Stimulated activated CD4-positive, alpha-beta T cell treated with anti-CD3 and anti-CD28 coated beads, Interleukin-1b, Interleukin-23, amount 100 ng/mL, for 48 hours (primary cell): Measurements from ENCODE around the gene FAM168A.
A peak's percentile ranks its signal among the peaks of the same experiment; 100 is the strongest.

Source experiments
- DNase-seq: peaks from one replicate; pipeline ENCODE4 v3.0.0-alpha.2; 2020

FAM168A gene

DNA sequence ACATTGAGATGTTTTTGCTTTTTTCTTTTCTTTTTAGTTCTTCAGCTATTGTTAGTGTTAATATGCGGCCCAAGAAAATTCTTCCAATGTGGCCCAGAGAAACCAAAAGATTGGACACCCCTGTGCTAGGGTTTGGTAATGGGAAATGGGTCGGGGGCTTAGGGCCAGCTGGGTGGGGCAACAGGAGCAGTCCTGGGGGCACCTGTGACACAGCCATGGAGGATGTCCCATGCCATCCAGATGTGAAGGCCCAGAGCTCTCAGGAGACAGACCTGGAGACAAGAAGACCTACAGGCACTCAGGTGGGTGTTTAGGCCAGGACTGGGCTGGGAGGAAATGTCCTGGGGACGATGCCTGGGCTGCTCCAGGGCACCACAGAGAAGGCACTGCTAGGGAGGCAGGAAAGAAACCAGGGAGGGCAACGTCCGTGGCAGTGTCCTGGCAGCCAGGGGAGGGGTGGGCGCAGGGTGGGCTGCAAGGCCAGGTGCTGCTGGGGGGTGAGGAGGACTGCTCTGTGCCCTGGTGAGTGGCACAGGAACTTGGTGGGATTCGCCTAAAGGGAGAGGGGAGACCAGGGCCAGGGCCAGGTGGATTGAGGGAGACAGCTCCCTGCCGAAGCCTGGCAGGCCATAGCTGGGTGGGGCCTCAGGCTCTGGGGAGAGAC, 200.3 kb downstream of the FAM168A start:
- DNase-seq: no peak

DNA sequence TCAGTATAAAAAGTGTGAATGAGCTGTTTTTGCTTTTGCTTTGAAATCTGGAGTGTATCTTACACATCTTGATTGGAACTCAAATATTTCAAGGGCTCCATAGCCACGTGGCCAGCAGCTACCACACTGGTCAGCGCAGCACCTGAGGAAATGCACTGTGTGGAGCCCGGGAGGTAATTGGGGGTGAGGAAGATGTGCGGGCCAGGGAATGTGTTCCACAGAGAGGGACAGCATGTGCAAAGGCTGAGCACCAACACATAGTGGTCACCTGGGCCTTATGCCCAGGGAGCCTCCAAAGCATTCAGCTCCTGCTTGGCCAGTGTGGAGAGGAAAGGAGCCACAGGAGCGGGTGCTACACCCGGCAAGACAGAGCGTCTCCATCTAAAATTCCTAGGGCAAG, 200.9 kb downstream of the FAM168A start:
- no peak for DNase-seq

DNA sequence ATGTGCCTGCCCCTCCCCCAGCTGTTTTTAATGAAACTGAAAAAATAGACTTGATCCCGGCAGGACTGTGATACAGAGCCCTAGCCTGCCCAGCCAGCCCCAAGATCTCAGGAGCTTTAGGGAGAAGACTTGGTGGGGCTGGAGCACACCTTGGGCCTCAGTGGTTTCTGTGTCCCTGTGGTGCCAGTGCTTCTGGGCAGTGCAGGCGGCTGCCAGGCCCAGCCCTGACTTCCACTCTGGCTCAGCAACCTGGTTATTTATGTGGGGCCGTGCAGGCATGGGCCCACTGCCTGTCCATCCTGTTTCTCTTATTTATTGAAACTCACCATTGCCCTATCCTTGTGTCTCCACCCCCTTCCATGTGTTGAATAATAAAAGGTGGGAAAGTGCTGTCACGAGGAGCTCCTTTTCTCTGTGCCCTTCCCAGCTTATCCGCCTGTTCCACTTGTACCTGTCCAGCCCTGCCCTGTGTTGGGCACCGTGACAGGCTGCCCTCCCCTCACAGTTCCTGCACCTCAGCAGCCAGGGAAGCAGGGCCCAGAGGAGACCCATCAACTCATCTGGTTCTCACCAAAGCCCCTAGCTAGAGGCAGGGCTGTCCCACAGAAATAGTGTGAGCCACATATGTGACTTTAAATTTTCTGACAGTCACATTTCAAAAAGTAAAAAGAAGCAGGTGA, 201.5 kb downstream of the FAM168A start:
- DNase-seq: no peak

DNA sequence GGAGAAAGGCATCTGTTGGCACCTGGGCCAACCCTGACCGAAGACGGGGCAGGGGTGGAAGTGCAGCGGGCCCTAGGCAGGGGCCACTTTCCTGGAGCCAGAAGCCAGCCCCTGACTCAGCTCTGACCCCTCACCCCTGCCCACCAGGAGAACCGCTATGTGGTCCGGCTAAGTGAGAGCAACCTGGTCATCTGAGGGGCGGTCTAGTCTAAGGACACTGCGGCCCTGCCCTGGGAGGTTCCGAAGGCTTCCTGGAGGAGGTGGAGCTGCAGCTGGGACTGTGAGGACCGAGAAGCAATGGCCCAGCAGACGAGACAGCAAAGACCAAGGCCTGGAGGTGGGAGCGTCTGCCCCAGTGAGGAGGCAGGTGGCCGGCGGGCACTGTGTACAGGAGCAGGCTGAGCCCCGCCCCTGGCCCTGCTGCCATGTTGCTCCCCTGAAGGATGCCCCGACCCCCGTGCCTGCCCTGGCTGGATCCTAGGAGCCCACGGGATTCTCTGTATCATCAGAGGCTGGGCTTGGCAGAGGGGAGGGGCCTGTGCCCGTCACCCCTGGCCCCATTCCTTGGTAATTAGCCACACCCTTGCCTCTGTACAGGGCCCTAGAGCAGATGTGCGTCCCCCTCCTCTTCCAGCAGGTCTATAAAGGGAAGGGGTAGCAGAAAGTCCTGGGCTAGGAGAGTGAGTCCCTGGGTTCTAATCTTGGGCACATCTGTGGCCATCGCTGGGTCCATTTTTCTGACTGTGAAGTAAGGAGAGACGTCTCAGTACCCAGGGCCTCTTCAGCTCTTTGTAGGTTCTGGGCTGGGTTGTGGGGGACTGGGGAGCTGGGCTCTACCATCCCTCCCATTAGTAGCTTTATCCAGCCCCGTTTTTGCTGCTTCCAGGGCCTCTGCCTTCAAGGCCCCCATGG, 202.4 kb downstream of the FAM168A start:
- no peak for DNase-seq

DNA sequence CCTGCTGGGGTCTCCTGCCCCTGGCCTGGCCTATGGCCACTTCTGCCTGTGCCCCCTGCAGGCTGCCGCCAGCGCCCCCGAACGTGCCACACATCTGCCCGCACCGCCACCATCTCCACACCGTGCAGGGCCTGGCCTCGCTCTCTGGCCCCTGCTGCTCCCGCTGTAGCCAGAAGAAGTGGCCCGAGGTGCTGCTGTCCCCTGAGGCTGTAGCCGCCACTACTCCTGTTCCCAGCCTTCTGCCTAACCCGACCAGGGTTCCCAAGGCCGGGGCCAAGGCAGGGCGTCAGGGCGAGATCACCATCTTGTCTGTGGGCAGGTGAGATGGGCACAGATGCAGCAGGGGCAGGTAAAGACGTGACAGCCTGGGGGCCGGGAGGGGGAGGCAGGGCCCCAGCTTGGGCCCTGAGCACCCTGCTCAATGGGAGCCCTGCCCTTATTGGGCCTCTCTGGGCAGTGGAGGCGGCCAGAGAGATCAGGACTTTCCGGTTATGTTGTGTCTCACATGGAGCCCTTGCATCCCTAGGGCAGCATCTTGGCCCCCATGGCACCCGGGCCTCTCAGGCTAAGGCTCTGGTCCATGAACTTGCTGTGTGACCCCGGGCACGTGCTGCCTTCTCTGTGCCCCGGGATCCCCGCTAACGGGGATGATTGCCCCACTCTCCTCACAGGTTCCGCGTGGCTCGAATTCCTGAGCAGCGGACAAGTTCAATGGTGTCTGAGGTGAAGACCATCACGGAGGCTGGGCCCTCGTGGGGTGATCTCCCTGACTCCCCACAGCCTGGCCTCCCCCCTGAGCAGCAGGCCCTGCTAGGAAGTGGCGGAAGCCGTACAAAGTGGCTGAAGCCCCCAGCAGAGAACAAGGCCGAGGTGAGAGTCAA, 203.3 kb downstream of the FAM168A start:
- DNase-seq: no peak

DNA sequence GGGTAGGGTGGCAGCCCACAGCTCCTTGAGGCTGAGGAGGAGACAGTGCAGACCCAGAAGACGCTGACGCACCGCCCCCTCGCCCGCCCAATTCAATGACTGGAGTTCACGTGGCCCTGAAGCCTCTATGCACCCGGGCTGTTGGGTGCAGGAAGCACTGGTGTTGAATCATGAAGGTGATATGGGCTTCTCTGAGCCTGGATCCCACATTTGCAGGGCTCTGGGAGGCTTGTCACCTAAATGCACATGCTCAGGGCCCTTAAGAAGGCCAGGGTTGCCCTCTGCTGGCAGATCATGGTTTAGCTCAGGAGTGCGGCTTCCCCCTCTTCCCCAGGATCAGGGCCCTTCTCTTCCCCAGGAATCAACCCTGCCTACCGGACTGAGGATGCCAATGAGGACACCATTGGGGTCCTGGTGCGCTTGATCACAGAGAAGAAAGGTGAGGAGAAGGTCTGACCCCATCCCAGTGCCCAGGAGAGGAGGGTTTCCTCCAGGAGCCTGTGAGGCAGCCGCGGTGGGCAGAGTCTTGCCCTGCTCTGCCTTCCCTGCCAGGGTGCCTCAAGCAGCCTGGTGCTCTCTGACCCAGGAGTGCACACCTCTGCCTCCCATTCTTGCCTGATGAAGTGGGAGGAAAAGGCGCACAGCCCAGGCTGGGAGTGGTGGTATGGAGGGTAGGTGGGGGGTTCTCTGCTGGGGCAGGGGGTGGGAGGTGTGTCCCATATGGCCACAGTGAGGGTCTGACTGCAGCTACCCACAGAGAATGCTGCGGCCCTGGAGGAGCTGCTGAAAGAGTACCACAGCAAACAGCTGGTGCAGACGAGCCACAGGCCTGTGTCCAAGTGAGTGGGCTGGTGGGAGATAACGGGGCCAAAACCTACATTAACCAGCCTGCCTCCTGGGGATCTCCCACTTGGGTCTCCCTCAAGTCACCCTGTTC, 204.2 kb downstream of the FAM168A start:
- peak; percentile 59 for DNase-seq

DNA sequence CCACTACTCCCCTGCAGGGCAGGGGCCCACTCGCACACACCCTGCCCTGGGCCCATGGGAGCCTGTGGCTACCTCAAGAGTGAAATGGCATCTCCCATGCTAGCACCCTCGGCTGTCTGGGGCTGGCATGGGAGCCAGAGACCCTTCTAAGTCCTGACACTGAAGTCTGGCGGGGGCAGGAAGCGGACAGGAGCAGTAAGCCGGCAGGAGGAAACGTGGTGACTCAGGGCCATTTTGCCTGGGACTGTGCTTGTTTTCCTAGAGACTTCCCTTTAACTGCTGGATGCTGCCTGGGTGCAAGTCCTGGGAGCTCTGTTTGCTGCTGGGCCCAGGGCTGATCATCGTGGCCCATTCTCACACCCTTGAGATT, 204.9 kb downstream of the FAM168A start:
- DNase-seq: no peak

DNA sequence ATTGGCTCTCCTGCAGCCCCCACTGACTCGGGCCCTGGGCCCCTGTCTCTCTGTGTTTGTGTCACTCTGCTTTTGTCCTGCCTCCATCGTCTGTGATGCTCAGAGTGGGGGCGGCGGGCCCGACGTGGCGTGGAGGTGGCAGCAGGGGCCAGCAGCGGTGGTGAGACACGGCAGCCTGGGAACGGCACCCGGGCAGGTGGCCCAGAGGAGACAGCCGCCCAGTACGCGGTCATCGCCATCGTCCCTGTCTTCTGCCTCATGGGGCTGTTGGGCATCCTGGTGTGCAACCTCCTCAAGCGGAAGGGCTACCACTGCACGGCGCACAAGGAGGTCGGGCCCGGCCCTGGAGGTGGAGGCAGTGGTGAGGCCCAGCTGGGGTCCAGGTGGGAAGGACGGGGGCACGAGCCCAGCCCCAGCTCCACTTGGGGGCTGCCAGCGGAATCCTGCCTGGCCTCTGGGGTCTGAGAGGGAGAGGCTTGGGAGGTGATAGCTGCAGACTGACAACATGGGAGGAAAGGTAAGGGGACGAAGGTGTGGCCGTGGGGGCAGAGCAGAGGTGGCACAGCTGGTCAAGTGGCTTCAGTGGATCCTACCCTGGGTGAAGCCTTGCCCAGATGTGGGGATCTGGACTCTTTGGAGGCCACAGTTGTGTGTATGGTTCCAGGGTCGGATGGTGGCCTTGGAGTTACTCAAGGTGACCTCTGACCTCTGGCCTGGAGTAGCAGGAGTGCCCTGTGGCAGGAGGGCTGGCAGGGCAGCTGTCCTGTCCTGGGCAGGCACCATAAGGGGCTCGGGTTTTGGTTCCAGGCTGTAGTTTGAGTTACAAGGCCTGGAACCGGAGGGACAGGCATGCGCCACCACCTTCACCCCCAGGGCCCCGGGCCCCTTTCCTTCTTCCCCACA, 205.6 kb downstream of the FAM168A start:
- DNase-seq: no peak

DNA sequence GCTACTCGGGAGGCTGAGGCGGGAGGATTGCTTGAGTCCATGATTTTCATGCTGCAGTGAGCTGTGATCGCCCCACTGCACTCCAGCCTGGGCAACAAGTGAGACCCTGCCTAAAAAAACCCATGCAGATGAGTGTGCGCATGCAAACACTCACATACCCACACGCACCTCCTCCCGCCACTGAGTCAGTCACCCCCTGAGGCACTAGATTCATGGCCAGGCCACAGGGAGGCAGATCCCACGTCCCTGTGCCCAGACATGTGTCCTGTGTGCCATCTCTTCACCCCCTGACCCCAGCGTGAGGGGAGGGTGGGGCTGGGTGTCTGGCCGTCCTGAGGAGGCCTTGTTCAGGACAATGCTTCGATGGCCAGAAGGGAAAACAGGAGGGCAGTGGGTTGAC, 206.2 kb downstream of the FAM168A start:
- no peak for DNase-seq

DNA sequence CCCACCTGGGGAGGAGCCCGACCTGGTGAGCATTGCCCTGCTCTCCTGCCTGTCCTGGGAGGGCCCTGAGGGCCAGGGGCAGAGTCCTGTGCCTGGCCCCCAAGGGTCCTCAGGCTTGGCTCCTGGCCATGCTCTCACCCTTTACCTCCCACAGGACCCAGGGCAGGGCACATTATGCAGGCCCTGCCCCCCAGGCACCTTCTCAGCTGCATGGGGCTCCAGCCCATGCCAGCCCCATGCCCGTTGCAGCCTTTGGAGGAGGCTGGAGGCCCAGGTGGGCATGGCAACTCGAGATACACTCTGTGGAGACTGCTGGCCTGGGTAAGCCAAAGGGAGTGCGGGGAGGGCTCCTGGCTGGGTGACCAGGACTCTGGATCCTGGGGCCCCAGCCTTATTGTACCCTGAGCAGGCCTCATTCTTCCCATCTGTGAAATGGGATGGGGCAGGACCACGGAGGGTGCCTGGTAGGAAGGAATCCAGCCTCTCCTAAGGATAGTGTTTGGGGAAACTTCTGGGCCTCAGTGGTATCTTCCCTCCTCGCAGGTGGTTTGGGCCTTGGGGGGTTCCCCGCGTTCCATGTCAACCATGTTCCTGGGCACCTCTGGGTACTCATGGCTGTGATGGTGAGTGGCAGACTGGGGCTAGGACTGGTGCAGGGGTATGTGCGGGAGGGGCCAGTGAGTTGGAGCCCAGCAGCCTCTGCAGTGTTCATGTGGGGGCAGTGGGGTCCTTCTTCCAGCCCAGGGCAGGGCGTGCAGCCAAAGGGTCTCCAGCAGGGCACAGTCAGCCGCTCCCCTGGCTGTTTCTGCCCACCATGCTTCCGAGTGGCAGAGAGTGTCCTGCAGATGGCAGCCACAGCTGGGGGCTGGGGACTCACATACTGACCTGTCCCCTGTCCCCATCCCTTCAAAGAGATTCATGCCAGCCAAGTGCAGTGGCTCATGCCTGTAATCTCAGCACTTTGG, 207.0 kb downstream of the FAM168A start:
- no peak for DNase-seq

DNA sequence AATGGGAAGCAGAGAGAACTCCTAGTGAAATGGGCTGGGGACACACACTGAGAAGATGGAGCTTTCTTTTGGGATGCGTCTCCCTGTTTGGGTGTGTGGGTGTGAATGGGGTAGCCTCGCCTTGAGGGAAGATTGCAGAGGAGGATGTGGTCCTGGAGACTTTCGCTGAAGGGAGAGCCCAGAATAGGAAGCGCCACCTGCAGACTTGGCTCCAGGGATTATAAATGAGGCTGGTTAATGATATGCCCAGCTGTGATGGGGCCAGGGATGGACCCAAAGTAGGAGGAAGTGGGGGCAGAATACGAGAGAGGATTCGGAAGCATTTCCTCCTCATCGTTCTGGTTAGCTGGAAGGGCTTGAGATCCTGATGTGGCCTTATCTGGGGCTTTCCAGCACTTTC, 208.0 kb downstream of the FAM168A start:
- no peak for DNase-seq

DNA sequence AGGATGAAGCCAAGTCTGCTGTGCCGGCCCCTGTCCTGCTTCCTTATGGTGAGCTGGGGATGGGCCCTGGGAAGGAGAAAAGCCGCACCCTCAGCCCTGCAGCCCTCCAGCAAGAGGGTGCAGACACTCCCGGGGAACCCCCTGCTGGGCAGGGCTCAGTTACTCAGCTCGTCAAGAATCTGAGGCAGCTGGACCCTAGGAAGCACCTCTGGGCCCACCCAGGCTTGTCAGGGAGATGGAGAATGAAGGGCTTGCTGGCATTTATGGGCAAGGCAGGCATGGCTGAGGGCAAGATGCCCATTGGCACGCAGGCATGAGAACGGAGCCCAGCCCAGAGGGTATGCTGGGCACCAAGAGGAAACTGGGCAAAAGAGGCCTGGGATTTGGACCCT, 208.8 kb downstream of the FAM168A start:
- DNase-seq: no peak

DNA sequence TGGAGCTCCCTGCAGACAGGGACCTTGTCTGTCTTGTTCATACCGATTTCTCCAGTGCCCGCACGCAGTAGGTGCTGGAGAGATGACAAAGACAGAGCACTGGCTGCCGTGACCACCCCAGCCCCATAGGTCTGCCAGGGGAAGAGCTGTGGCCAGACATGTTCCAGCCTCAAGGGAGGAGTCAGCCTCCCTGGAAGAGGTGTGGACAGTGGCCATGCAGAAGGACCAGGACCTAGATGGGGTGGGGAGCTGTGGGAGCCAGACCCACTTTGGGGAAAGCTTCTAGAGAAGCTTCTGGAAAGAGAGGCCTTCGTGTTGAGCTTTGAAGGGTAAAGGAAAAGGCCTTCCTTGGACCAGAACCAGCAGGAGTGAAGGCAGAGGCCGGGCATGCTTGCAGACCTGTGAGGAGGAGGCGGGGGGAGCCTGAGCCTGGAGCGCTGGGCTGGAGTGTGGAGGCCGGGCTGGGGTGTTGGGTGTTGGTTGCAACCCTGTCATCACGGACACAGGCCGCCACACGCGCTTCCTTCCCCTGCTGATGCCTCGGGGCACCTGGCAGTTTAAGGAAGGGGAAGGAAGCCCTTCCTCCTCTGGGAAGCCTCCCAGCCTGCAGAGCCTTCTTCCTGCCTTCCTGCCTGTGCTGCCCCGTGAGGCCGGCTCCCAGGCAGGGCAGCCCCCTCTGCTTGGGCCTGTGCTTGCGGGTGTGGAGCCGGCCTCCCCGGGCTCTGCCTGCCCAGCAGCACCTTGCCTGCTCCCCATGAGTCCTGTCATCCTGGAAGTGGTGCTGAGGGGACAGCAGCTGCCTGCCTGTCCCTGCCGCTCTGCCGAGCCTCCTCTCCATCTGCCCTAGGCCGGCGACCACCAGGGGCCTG, 209.4 kb downstream of the FAM168A start:
- DNase-seq: no peak

DNA sequence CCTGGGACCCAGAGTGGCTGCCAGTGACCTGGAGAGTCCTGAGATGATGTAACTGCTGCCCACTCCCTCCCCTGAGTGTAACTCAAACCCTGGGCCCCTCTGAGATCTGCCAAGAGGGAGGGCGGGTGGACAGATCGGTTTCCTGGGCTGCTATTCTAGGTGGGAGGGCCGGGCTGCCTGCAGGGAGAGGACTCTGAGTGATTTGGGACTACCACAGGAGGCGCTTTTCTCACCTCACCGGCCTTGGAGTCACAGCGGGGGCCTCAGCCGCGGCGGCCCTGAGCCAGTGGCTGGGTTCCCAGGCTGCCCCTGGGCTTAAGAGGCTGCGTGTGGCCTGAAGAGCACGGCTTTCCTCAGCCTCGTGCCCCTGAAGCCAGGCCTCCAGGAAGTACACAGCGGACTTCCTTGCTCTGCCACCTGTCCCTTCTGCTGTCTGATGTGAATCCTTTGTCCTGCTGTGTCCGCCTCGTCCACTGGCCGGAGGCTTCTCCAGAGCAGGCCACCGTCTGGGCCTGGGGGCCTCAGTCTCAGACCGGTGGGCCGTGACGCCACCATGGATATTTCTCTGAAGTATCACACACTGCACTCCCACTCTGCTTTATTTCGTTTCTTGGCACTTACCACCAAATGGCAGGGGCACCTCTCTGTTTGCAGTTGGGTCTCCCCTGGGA, 210.2 kb downstream of the FAM168A start:
- DNase-seq: no peak

DNA sequence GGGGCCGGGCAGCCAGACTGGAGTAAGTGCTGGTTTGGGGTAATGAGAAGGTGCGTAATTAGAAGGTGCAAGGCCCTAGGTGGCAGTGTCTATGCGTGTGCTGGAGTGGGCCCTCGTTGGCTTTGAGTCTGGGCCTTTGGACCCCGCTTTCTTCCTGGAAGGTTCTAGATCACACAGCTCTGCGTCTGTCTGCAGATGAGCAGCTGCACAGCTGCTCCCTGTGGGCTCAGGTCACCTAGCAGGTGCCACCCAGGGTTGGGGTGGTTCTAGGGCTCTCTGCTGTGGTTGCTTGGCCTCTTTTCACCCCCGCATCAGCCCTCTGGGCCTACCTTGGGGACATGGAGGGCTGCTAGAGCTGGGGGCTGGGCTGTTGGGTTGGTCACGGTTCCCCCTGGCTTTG, 211.4 kb downstream of the FAM168A start:
- no peak for DNase-seq

DNA sequence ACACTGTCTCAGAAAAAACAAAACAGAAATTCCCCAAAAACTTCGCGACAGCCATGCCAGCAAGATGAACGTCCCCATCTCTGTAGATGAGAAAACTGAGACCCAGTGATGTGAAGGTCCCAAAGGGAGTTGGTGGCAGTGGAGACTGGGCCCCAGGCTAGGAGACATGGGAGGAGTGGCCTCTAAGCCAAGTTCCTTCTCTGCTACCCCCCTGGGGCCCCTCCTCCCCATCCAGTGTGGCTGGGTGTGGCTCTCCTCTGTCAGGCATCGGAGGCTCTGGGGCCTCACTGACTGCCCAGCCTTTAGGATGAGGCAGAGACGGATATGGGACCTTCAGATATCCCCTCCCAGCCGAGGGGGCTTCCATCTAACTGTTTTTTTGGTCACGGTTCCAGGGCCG, 211.9 kb downstream of the FAM168A start:
- DNase-seq: no peak

DNA sequence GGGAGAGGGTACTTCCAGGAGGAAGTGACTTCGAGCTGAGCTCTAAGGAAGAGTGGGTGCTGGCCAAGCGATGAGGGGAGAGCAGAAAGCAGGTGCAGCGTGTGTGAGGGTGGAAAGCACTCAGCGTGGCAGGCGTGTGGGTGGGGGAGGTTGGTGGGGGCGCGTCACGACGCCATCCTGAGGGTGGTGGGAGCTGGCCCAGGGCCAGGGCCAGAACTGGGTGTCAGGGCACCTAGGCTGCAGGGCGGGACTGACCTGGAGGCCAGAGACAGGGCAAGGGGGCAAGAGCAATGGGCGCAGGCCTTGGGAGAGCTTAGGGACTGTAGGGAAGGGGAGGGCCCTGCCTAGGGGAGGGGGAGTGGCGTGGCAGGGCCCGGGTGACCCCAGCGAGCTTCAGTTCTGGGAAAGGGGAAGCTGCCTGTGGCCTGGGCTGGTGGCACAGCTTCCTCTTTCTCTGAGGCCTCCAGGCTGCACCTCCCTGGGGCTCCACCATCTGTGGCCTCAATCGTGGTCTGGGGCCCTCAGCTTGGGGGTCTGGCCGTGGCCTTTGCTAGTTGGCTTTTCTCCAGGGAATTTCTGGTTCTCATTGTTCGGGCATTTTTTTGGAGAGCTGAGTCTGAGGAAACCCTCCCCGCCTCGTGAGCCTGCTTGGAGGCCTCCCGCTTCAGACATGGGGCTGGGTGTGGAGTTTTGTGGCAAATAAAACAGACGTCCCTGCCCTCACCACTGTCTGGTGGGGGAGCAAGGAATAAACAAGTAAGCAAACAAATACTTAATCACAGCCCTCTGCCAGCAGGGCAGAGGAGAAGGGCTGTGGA, 212.8 kb downstream of the FAM168A start:
- no peak for DNase-seq
